Epidermal melanocyte (primary cell): ENCODE data around the gene PARL.

Source experiments
- DNase-seq: peaks from one replicate; pipeline ENCODE4 v3.0.0; 2011; ENCODE audit warnings: low spot score; ENCODE audit not compliant: insufficient read length

PARL gene

DNA sequence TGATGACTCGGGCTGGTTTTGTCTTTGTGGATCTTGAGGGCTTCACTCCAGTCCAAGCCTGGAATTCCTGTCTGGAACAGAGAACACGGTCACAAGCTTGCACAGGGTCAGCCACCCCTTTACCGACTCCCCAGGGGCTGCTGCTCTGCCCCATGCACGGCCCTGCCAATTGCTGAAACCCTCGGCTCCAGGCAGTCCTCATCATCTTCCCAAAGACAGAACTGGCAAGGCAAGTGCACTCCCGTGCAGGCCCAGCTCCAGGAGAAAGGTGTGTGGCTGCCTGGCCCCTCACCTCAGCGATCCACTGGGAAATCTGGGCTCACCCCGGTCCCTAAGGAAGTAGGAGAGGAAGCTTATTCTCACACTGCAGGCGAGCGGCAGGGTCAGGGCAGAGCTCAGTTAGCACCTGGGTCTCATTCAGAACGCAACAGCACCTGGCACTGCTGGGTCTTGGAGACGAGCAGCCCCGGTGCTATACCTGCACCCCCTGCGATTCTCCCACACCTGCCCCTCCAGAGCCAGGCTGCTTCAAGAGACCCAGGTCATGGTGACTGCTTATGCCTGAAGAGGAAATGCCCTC is 66.5 kb downstream of the PARL start:
- no peak for DNase-seq

DNA sequence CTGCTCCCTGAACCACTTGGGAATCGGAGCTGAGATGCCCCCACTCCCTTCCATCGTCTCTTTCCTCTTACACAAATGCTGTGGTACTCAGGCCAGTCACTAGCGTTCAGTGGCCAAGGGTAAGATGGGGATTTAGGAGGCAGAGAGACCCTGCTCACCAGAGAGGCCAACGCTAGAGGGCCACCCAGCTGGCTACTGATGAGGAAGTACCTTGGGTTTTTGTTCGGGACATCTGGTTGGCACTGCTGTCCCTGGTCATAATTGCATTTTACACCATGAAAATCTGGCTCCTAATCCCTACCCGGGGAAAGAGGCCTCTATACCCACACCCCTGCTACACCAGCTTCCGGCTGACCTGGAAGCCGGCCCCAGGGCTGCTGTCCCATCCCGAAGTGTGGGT is 67.0 kb downstream of the PARL start:
- no peak for DNase-seq

DNA sequence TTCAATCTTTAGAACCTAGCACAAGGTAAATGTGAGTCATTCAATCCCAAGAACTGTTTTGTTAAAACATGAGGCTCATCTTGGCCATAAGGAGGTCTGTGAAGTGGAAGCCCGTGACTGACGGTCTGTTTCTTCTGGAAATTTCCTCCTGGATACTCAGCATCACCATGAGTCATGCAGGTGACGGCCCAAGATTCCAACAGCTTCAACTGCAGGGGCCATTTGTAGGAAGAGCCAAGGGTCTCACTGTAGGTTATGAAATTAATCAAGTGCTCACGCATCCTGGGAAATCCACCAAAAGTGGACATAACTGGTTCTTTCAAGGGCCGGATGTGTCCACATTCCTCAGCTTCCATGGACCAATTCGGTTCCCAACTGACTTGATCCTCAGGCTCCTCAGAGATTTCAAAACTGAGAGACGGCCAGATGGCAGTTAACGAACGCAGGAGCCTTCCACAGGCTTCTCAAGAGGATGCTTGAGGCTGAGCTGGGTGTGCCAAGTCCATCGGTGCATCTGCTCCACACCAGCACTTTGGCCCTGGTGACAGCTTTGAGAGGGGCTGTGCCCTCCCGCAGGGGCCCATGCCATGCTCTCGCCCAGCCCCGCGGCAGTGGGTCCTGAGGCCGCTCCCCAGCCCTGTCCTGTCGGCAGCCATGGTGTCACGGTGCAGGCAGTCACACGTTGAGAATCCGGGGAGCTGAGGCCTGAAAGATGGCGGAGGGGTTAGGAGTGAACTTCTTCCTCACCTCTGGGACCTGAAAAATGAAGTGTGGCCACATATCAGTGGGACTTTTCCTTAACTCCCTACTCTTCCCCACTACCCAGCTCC is 67.8 kb downstream of the PARL start:
- no peak for DNase-seq

DNA sequence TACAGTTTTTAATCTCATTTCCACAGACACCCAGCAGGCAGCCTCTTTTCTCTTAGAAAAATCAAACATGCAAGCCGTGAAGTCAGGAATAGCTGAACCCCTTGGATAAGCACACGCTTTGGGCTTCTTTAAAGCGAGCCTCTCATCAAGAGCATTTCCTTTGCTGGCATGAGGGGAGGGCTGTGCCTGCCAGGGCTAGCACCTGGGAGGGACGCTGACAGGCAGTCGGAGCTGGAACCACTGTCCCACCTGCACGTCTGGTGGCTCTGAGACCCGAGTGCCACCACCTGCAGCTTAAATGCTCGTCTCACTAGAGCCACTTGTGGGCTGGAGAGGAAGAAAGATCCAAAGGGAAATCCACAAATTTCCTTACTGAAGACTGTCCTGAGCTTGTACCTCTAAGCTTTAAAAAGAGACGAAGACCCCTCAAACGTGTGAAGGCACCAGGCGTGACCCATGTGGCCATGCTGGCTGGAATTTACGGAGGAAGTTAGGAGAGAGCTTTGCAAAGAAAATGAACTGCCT is 68.7 kb downstream of the PARL start:
- DNase-seq, result no peak

DNA sequence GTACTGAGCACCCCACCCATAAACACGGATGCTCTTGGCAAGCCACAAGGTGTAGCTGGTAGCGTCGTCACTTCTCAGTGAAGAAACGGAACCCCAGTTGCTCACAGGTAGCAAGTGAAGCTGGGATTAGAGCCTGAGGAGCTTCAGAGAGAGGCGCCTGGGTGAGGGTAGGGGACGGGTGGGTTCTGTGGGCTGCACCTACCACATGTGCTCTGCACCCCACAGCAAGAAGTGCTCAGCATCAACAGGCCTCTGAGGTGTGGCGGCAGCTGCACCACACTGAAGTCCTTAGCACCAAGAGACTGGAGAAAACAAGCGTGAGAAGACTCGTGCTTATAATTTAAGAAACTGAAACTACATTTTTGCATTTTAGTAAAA is 69.1 kb downstream of the PARL start:
- no peak for DNase-seq

DNA sequence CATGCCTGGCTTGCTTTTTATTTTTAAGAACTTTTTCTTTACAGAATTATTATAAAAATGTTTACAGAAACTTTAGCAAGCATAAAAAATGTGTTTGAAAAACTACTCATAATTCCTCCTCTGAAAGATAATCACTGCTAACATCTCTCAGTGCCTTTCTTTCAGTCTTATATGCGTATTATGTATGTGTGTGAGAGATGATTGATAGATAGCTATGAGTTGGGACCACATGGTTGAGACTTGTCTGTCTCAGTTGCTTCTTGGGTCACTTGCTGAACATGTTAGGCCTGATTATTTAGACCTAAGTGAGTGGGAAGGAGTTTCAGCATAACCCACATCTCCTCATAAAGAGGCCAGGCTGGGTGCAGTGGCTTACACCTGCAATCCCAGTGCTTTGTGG is 70.4 kb downstream of the PARL start:
- DNase-seq, result no peak

DNA sequence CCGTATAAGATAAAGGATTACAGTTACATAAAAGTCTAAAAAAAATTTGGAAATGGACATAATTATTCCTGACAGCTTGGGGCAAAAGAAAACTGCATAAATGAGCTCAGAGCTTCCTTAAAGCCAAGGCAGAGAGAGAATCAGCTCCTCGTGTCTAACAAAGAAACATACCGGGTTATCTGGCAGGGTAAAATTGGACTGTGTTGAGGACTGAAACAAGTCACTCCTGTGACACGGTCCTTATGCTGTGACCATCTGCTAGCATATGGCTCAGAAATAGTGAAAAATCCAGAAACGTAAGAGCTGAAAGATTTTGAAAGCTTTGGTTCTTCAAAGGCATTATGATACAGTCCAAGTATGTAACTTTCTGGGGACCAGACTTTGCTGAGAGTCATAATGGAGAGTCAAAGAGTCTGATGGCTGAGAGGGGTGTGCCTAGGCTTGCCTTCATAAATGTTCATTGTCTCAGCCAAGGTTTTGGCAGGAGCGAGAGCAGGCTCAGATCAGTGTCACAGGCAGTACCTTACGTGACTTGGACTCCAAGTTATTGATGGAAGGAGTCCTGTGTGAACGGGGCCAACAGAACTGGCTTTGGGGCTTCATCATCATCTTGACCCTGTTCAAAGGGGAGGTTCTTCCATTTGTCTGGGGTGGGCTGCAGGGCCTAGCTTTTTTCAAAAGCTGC is 71.8 kb downstream of the PARL start:
- no peak for DNase-seq

DNA sequence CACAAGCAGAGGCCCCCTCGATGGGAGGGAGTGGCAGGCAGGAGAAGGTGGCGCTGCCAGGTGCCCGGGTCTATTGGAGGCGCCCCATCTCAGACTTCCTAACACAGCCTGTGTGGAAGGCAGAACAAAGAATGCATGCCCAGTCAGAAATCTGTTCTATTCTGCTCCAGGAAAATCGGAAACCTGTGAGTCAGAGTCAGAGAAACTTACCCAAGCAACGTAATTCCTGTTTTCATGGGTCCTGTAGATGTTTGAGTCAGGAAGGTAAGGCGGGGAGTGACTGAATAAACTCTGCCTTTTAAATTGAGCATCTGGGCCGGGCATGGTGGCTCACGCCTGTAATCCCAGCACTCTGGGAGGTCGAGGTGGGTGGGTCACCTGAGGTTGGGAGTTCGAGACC is 73.0 kb downstream of the PARL start:
- DNase-seq, result no peak

DNA sequence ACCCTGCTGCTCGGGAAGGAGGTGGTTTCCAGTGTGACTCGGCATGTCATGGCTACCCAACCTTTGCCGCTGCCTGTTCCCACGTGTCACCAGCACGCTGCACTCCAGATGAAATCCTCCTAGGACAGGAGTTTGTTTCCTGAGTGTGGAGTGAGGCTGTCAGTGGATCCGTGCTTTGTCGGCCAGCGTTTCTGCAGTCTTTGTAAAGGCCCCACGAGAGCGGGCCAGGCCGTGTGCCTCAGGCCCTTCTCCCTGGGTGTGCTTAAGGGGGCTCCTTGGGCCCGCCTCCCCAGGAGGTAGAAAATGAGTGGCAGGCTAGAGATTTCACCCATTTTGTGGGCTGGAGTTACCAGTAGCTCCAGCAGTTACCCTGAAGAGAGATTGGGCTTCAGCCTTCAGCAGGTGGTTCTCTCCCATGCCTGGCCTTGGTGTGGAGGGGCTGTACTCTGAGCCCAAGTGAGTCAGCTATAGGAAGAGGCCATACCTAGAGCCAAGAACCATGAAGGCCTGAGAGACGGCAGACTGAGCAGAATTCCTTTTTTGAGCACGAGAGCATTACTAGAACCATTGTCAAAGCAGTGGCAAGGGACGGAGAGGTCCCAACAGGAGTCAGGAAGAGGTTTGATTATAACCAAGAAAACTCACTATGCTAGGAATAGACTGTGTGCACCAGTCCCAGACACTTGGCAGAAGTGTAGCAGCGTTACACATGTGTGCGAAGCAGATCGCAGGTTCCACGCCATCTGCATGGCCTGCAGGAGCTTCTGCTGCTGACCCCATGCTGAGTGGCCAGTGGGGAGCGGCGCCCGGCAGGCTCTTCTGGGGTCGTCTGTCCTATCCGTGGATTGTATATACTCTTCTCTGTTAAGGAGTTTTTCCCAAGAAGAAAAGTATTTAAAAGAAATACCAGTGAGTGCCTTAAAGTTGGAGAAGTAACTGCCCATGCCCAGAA is 73.8 kb downstream of the PARL start:
- no peak for DNase-seq

DNA sequence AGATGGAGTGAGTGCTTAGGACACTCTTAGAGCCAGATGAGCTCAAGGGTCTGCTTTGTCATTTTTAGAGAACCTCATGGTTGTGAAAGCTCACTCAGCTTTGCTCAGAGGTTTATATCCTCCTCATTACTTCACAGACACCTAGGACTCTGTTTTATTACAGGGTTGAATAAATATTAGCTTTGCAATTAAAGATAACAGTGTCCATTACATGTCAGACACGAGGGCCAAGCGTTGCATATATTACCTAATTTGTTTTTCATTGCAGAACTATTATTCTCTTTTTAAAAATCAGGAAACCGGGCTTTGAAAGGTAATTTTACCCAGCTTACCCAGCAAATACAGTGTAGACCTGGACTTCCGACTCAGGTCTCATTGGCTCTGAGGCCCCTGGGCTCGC is 75.4 kb downstream of the PARL start:
- no peak for DNase-seq

DNA sequence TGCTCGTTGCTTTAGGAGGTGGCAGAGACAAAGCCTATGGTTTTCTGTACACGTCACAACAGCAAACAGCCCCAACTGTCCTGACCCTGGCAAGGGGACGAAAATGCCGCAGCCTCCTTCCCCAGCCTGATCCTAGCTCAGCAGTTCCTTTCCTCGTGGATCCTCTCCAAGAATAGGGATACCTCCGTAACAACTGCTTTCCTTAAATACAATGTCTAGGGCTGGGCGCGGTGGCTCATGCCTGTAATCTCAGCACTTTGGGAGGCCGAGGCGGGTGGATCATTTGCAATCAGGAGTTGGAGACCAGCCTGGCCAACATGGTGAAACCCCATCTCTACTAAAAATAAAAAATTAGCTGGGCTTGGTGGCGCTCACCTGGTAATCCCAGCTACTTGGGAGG is 76.3 kb downstream of the PARL start:
- no peak for DNase-seq

DNA sequence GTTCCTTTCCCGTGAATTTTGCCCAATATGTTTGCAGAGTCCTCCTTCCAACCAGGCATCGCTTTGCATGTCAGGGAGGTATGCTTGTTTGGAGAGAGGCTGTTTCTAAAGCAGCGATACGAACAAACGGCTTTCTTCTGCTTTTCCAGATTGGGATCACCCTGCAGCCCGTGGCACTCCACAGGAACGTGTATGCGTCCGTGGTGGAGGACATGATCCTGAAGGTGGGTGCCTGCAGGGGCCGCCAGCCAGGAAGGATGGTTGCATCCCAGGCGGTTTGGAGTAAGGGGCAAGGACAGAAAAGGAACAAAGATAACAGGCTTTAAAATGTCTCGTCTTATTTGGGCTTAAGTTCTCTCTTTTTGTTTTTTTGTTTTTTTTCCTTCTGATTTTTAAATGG is 76.8 kb downstream of the PARL start:
- DNase-seq, result no peak

DNA sequence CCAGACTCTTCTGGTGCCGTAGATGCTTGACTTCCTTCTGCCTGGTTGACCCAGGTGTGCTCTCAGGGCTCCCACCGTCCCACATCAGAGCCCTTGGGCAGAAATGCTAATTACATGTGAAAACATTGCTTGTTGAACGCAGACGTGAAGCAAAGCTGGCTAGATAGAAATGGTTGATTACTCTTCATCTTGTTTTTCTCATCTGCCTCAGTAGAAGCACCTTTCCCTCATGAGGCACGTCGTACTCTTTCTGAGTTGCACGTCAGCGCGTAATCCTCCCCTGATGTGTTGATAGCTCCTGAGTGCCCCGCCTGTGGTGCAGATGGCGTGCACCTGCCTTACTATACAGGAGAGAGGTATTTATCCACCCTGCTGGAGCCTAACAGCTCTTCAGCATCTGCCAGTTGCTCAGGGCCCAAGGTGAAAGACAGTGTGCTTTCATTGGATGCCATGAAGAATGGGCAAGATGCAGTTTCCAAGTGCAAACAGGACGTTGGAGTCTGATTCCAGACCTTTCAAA is 77.4 kb downstream of the PARL start:
- DNase-seq, result no peak

DNA sequence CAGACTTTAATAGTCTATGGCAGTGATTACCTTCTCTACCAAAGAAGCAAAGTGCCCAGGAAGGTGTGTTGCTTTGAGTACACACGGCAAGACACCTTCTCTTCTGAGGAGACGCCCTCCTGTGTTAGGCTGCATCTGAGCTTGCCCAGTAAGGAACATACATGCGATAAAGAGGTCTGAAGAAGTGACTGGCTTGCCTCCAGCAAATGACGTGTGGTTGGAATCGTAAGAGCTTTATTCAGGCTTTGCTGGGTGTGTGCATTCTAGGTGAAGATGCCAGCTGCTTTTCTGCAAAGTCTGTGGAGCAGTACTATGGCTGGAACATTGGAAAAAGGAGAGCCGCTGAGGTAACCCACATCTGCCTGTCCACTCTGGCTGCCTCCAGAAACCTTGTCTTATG is 81.7 kb downstream of the PARL start:
- no peak for DNase-seq

DNA sequence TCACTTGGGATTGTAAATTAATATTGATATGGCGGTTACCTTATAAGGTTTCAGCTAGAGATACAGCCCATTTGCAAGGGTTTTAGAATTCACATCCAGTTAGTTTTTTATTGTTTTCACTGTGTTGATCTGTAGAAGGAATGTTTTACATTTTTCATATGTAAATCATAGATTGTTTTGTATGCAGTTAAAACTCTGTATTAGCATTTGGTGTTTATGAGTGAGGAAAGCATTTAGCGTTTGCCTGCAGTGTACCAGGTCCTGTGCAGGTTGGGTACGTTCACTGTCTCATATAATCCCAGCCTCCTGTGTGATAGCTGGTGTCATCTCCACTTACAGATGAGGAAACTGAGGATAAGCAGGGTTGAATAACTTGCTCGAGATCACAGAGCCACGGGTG is 83.1 kb downstream of the PARL start:
- no peak for DNase-seq

DNA sequence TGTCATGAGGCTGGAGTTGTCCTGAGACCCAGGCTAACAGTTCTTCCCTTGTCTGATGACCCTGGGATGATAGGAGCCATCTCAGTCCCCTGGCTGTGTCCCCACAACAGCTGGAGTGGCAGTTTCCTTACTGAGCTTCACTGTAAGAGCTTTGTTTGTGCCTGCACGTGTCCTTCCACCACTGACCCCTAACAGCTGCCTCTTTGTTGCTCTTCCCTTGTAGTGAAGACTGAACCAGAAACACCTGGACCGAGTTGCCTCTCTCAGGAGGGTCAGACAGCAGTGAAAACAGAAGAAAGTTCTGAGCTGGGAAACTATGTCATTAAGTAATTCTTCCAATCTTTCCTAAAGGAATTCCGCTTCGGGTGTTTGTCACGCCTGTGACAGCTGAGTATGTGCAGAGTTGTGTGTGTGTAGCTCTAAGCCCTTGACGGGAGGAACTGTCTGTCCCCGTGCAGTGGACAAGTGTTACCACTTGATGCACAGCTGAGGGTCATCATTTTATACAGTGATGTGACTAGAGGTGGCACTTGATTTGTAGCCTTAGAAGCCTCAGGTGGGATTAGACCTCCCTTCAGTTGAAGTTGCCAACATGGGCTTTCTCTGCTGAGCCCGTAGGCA is 84.3 kb downstream of the PARL start:
- DNase-seq, result no peak

DNA sequence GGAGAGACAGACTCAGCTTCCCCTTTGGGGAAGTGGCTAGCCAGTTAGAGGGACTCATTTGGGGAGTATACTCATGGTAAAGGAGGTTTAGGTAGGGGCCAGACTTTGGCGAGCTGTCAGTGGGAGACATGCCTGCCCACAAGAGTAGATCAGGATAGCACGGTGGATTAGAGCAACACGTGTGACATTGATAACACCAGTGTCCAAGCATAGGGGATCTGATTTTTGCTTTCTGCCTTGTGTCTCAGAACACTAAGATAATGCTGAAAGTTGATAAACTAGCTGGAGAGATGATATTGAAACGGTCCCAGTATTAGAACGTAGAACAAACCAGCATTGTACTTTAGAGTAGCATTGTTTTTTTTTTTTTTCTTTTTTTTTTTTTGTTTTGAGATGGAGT is 85.2 kb downstream of the PARL start:
- DNase-seq, result no peak

DNA sequence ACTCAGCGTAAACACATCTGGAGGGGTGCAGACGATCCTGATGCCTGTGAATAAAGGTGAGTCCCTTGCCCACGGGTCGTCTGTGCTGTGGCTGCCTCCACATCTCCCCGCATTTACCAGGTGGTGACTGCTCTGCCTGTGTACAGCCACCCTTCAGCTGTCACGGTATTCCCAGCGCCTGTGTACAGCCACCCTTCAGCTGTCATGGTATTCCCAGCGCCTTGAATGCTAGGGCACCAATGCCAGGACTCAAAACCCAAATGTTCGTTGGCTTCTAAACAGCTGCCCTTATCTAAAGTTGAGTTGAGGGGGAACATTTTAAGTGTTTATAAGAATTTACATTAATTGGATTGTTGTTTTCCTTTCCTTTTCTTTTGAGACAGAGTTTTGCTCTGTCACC is 86.7 kb downstream of the PARL start:
- DNase-seq, result no peak

DNA sequence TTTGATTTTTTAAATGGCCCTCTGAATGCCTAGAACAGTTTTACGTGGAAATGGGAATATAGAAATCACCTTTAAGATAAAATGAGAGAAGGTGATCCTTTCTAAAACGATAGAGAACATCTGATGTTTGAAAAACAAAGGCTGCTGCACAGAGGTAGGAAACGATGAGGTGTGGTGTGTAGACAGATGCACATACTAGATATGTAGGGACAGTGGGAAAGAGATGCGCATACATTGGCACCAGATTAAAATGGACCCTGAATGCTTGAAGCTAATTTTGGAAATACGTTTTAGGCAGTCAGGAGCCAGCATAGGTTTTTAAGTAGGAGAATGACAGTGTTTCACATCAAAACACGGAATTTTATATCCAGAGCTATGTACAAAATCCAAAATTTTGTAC is 88.3 kb downstream of the PARL start:
- no peak for DNase-seq

DNA sequence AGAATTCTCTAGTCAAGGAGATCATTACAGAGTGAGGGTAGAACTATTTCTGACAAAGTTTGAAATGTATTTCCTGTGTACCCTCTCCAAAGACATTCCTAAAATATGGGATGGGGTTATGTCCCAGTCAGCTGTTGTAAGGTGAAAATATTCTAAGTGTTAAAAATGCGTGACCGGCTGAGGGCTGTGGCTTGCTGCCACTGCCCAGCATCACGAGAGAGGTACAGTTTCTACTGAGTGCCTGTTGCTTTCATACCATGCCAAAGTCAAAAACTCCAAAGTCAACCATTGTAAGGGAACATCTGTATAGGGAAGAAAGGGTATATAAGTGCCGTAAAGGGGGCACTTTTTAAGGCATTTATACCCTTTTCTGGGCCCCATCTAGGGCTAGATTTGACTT is 90.2 kb downstream of the PARL start:
- no peak for DNase-seq

DNA sequence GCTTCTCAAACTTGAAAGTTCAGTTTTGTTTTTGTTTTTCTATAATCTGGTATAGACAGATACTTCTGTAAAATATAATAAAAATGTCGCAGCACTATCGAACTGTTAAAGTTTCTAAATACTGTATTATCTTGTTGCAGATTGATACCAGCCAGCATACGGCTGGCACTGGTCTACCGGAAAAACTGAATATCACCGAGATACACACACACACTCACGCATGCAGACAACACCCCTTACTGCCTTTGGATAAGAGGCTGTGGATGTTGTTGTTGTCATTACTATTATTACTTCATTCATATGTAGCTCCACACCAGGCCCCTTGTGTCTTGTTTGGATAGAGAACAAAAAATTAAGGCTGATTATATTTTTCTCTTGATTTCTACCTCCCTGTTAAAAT is 91.7 kb downstream of the PARL start:
- no peak for DNase-seq
